ENCODE results near the gene TMEM151A.

Gene TMEM151A

DNA sequence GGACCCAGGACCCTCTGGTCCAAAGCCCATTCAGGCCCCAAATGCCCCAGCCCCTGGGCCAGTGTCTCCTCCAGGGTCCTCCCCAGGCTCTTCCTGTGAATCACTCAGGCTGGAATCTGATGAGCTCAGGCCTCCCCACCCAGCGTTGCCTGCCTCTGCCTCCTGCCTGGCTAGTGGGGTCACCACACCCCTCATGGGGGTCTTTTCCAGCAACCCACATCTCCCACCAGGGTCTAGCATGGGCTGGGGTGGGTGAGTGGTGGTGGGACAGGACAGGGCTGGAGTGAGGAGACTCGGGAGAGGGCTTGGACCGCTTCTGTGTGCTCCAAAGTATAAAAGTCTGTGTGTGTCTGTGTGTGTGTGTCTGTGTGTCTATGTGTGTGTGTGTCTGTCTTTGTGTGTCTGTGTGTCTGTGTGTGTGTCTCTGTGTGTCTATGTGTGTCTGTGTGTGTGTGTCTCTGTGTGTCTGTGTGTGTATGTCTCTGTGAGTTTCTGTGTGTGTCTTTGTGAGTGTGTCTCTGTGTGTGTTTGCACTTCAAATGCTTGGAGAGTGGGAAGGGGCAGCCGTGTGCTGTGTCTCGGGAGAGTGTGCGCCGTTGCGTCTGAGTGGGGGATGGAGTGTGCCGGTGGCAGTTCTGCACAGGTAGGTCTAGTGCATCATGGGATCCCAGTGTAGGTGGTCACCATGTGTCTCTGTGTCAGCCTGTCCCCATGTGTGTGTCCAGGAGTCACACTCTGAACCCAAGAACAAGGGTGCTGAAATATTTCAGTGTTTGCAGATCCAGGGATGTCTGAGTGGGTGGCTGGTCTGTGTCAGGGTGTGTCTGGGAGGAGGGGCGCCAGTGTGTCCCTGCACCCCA is 35.7 kb downstream of the TMEM151A start:
- Mint-ChIP-seq H3K4me3 (peak overlapping the region; percentile 3), H3K27ac (ENCODE audit: low read depth) (peak overlapping the region; percentile 52), H3K9me3 (no peaks in the 10 kb centered on the region), H3K36me3 (ENCODE audit: insufficient read depth) (peaks cover 9% of the 10 kb centered on the region), H3K4me1 (peaks cover 25% of the 10 kb centered on the region), H3K27me3 (no peaks in the 10 kb centered on the region)
- no peak for ATAC-seq (replicated peaks; ENCODE audit: extremely low read depth, poor library complexity, severe bottlenecking)
- DNase-seq (ENCODE audit: low spot score in 2 of 2): no peak

DNA sequence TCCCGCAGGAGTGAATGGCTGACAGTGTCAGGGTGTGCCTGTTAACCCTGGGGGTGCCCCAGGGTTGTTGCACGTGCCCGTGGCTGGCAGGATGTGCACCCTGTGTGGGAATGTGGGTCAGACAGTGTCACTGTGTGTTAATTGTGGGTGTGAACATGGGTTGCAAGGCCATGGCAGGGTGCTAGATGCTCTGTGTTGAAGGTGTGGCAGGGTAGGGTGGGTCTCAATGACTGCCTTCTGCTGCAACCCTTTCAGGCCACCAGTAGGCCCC is 36.3 kb downstream of the TMEM151A start:
- peak overlapping the region; percentile 52 for H3K27ac Mint-ChIP-seq (ENCODE audit: low read depth)
- peak overlapping the region; percentile 3 for H3K4me3 Mint-ChIP-seq
- ATAC-seq (replicated peaks; ENCODE audit: extremely low read depth, poor library complexity, severe bottlenecking) (peak; percentile 97), DNase-seq (ENCODE audit: low spot score in 2 of 2) (peak in 1 of 2 donors; percentile 78)
- H3K36me3 Mint-ChIP-seq (ENCODE audit: insufficient read depth): peaks cover 9% of the 10 kb centered on the region
- no peaks in the 10 kb centered on the region for H3K27me3 Mint-ChIP-seq
- no peaks in the 10 kb centered on the region for H3K9me3 Mint-ChIP-seq
- peaks cover 25% of the 10 kb centered on the region for H3K4me1 Mint-ChIP-seq

DNA sequence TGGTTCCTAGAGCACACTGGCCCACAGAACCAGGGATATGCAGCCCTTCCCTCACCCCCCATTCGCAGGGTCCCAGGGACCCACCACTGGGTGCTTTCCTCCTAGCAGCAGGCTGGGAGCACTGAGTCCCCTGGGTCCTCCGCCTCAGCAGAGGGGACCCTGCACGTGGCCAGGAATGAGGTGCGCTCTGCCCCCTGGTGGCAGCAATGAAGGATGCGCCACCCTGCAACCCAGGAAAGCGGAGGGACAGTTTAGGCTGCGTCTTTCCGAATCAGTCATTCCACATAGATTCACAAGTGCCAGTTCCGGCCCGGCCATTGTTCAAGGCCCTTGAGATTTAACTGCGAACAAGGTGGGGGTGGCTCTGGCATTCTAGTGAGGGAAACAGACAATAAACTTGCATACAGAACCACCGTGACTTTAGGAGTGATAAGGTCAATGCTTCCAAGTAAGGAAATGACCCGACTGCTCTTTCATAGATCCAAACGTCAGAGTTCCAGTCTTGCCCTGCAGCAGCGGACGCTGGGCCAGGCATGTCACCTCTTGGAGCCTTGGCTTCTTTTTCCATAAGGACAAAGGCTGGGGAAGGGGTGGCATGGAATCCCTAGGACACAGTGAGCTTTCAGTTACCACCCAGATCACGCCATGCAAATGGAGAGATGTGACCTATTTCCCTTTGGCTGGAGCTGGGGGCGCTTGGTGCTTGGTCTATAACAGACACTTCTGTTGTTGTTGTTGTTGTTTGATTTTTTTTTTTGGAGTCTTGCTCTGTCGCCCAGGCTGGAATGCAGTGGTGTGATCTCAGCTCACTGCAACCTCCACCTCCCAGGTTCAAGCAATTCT is 36.8 kb downstream of the TMEM151A start:
- ATAC-seq (replicated peaks; ENCODE audit: extremely low read depth, poor library complexity, severe bottlenecking): peak; percentile 75
- peak overlapping the region; percentile 52 for H3K27ac Mint-ChIP-seq (ENCODE audit: low read depth)
- DNase-seq (ENCODE audit: low spot score in 2 of 2): peak; percentile 75 to 77
- peaks cover 9% of the 10 kb centered on the region for H3K36me3 Mint-ChIP-seq (ENCODE audit: insufficient read depth)
- H3K4me1 Mint-ChIP-seq: peaks cover 25% of the 10 kb centered on the region
- no peaks in the 10 kb centered on the region for H3K9me3 Mint-ChIP-seq
- peak overlapping the region; percentile 3 for H3K4me3 Mint-ChIP-seq
- H3K27me3 Mint-ChIP-seq: no peaks in the 10 kb centered on the region

DNA sequence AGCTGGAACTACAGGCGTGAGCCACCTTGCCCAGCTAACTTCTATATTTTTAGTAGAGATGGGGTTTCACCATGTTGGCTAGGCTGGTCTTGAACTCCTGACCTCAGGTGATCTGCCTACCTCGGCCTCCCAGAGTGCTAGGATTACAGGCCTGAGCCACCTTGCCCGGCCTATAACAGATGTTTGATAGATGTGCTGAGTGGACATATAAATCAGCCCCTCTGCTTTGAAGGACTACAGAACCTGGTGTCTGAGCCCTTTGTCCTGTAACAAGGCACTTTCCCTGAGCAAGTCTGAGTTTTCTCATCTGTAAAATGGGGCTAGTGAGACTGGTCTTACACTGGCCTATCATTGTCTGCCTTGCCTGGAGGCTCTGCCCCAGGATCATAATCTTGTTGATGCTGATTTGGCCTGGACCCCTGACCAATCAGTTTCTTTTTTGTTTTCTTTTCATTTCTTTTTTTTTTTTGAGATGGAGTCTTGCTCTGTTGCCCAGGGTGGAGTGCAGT is 37.5 kb downstream of the TMEM151A start:
- no peak overlapping the region for H3K4me3 Mint-ChIP-seq
- peaks cover 25% of the 10 kb centered on the region for H3K4me1 Mint-ChIP-seq
- DNase-seq (ENCODE audit: low spot score in 2 of 2): no peak
- peaks cover 9% of the 10 kb centered on the region for H3K36me3 Mint-ChIP-seq (ENCODE audit: insufficient read depth)
- ATAC-seq (replicated peaks; ENCODE audit: extremely low read depth, poor library complexity, severe bottlenecking): no peak
- no peaks in the 10 kb centered on the region for H3K27me3 Mint-ChIP-seq
- H3K9me3 Mint-ChIP-seq: no peaks in the 10 kb centered on the region
- H3K27ac Mint-ChIP-seq (ENCODE audit: low read depth): peak overlapping the region; percentile 52

DNA sequence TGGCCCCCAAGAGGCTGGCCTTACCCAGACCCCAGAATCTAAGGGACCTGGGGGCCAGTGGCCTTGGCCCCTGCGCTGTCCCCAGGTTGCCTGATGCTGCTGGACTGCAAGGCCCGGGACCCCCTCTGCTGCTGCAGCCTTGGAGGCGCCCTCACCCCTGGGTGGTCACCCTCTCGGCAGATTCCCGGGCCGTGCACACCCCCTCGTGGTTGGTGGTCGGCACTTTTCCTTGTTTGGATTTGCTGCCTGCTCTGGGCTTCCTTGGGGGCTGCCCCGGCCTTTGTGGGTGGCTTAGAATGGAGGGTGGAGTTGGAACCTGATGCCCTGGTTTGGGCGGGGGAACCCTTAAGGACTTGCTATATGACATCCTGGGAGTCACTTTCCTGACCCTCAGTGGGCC is 39.2 kb downstream of the TMEM151A start:
- DNase-seq (ENCODE audit: low spot score in 2 of 2): no peak
- H3K27me3 Mint-ChIP-seq: no peaks in the 10 kb centered on the region
- H3K27ac Mint-ChIP-seq (ENCODE audit: low read depth): no peak overlapping the region
- H3K4me3 Mint-ChIP-seq: no peak overlapping the region
- peaks cover 10% of the 10 kb centered on the region for H3K36me3 Mint-ChIP-seq (ENCODE audit: insufficient read depth)
- no peaks in the 10 kb centered on the region for H3K9me3 Mint-ChIP-seq
- ATAC-seq (replicated peaks; ENCODE audit: extremely low read depth, poor library complexity, severe bottlenecking): no peak
- H3K4me1 Mint-ChIP-seq: peaks cover 21% of the 10 kb centered on the region

DNA sequence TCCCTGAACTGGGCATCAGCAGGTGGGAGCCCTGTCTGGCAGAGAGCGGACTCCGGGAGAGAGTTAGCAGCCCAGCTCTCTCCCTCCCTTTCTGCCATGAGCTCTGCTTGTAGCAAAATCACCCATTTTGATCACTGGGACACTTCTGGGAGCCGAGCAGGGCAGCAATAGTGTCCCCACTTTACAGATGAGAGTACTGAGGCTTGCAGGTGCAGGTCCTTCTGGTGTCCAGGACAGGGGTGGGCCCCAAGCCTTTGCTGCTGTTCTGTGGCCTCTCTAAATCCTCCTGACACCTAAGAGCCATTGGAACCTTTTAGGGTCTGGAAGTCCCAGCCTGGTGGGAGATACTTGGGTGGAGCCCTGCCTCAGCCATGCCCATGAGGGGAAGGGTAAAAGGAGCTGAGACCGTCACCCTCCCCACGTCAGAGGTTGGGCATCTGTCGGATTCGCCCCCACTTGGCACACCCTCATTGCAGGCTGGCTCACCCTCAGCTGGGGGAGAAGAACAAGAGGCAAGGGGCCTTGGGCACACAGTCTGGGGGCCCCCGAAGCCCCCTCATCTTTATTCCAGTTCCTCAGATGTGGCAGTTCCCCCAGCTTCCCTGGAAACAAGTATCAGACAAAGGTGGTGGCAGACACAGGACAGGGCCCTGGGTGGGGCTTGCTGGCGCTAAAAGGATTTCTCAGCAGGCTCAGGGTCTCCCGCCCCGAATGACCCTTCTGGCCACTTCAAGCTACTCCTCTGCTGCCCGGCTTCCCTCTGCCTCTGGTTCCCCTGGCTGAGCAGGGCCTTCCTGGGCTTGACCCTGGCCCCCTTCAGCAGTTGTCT is 40.1 kb downstream of the TMEM151A start:
- Mint-ChIP-seq H3K9me3 (no peaks in the 10 kb centered on the region), H3K27me3 (no peaks in the 10 kb centered on the region), H3K4me1 (peaks cover 26% of the 10 kb centered on the region), H3K27ac (ENCODE audit: low read depth) (no peak overlapping the region), H3K4me3 (no peak overlapping the region), H3K36me3 (ENCODE audit: insufficient read depth) (peaks cover 13% of the 10 kb centered on the region)
- DNase-seq (ENCODE audit: low spot score in 2 of 2) (no peak), ATAC-seq (replicated peaks; ENCODE audit: extremely low read depth, poor library complexity, severe bottlenecking) (no peak)

DNA sequence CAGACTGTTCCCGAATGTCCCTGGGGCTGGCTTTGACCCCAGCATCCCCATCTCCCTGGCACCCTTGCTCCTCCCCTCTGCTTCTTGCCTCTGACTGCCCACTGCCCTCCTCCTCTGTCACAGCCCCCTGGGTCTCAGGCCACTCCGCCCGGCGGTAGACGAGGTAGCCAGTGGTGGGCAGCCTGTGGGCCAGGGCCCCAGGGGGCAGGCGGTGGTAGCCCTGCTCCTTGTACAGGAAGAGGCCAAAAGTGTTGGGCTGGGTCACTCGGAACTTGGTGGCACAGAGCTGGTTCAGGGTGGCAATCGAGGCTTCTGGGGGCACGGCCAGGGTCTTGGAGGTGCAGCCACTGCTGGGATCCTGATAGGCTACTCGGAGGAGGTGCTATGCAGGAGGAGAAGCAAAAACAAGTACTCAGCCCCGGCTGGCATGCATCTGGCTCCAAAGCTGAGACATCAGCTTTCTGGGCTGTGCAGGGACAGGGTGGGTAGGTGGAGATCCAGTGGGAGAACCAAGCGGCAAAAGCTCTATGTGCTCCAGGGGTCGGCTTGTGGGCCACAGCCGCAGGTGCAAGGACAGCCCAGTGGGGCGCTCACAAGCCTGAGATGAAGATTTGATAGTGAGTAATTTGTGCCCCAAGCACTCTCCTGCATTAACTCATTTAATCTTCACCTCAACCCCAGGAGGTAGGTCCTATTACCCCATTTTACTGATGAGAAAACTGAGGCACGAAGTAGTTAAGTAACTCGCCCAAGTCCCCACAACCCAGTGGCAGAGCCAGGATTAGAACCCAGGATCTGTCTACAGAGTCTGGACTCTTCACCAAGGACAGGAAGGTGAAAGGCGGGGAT is 40.9 kb downstream of the TMEM151A start:
- Mint-ChIP-seq H3K27me3 (no peaks in the 10 kb centered on the region), H3K9me3 (no peaks in the 10 kb centered on the region), H3K27ac (ENCODE audit: low read depth) (no peak overlapping the region), H3K36me3 (ENCODE audit: insufficient read depth) (peaks cover 17% of the 10 kb centered on the region), H3K4me1 (peaks cover 29% of the 10 kb centered on the region), H3K4me3 (no peak overlapping the region)
- no peak for DNase-seq (ENCODE audit: low spot score in 2 of 2)
- no peak for ATAC-seq (replicated peaks; ENCODE audit: extremely low read depth, poor library complexity, severe bottlenecking)

DNA sequence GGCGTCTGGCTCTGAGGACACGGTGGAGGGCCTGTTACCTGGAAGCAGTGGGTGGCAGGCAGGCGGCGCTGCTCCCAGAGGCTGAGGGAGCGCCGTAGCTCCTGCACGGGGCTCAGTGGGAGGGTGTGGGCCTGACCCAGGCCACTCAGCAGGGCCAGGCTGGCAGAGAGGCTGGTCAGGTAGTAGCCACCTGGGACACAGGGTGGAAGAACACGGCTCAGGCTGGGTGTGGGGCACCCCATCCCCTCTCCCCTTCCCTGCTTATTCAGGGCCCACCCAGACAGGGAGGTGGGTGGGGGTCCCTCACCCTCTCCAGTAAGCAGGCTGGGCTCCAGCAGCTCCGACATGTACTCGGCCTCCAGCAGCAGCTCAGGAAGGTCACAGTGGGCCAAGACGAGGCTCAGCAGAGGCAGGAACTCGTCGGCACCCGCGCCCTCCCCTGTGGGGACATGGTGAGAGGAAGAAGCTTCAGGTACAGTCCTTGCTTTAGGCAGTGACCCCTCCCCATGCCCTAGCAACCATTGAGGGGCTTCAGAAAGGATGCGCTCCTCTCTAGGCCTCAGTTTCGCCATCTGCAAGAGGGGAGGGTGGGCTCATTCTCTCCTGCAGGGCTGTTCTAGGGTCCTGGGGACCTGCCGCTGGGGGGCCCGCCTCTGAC is 41.7 kb downstream of the TMEM151A start:
- Mint-ChIP-seq H3K4me3 (no peak overlapping the region), H3K4me1 (peaks cover 22% of the 10 kb centered on the region), H3K27ac (ENCODE audit: low read depth) (no peak overlapping the region), H3K27me3 (no peaks in the 10 kb centered on the region), H3K9me3 (no peaks in the 10 kb centered on the region), H3K36me3 (ENCODE audit: insufficient read depth) (peaks cover 13% of the 10 kb centered on the region)
- no peak for DNase-seq (ENCODE audit: low spot score in 2 of 2)
- ATAC-seq (replicated peaks; ENCODE audit: extremely low read depth, poor library complexity, severe bottlenecking): no peak

DNA sequence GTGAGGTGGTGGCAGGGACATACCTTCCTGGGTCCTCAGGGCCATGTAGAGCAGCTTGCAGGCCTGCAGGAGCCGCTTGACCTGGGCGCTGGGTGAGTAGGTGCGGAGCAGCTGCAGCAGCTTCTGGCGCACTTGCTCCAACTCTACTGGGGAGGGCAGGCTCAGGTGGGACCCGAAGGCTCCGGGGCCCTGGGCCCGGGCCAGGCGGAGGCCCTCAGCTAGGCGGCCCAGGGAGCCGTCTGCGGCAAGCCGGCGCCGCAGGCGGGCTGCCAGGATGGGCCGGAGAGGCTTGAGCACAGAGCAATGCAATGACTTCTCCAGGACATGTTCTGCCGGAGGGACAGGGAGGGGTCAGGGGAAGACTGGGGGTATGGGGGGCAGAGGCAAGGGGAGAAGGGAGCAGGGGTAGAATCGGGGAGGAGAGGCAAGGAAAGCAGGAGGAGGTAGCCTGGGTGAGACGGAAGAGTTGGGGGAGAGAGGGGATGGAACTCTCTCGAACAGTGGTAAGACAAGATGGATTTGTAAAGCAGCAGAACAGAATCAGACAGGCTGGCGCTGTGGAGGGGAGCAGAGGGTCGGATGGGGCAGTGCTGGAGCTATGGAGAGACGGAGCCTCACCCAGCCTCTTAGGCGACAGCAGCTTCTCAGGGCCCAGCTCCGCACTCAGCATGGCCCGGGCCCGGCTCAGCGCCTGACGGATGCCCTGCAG is 42.4 kb downstream of the TMEM151A start:
- peaks cover 13% of the 10 kb centered on the region for H3K36me3 Mint-ChIP-seq (ENCODE audit: insufficient read depth)
- H3K4me1 Mint-ChIP-seq: peaks cover 18% of the 10 kb centered on the region
- ATAC-seq (replicated peaks; ENCODE audit: extremely low read depth, poor library complexity, severe bottlenecking): no peak
- peak overlapping the region; percentile 85 for H3K27ac Mint-ChIP-seq (ENCODE audit: low read depth)
- DNase-seq (ENCODE audit: low spot score in 2 of 2): no peak
- no peaks in the 10 kb centered on the region for H3K9me3 Mint-ChIP-seq
- no peaks in the 10 kb centered on the region for H3K27me3 Mint-ChIP-seq
- no peak overlapping the region for H3K4me3 Mint-ChIP-seq

DNA sequence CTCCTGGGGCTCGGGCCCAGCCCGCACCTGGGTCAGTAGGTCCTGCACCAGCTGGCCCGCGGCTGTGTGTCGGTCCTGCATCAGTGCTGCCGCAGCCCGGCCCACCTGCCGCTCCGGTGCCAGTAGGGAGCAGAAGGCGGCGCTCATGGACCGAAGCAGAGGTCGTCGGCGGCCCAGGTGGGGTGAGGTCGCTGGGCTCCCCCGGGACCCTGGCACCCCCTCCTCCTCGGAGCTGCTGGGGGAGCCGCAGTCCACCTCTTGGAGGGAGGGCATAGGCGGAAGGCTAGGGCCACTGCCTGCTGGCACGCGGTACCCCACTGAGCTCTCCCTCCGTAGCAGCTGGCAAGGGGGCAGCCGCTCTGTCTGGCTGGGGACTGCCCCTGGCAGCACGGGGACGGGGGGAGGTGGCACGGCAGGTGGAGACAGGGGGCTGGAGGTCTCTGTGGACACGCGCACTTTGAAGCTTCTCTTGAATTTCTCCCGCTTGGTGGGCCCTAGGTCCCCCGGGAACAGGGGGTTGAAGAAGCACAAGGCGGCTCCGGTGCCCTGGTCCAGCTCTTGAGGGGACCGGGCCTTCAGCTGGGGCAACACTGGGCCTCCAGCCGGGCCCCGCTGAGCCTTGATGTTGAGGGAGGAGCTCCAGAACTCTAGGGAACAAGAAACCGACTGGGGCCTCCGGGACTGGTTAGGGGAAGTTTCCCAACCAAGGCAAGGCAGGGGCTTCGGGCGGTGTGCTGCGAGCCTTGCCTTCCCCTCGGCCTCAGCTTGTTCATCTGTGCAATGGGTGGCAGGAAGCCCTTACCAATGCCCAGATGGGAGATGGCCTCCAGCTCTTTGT is 43.1 kb downstream of the TMEM151A start:
- Mint-ChIP-seq H3K9me3 (no peaks in the 10 kb centered on the region), H3K36me3 (ENCODE audit: insufficient read depth) (peaks cover 15% of the 10 kb centered on the region), H3K27ac (ENCODE audit: low read depth) (peak overlapping the region; percentile 85), H3K4me1 (peaks cover 18% of the 10 kb centered on the region), H3K27me3 (no peaks in the 10 kb centered on the region), H3K4me3 (no peak overlapping the region)
- DNase-seq (ENCODE audit: low spot score in 2 of 2) (no peak), ATAC-seq (replicated peaks; ENCODE audit: extremely low read depth, poor library complexity, severe bottlenecking) (no peak)

Measured in central memory CD8-positive, alpha-beta T cell (primary cell).